T47D (cell line): Measurements from ENCODE around the gene NT5C3A.
"Not testable (repeated sequence)": the region's sequence is repeated elsewhere in the genome, so short reads cannot be mapped to it uniquely, and the experiment has no call there.

Experiments
- DNase-seq, 2 experiments: peaks; one replicate each; pipeline versions ENCODE4 v3.0.0 to v3.0.0-alpha.2; 2011 to 2012; ENCODE audit warnings: low read depth in 1 of 2, low spot score in 1 of 2
- JUND ChIP-seq: IDR thresholded peaks from 2 replicates; pipeline ENCODE4 v1.6.1; 2012; ENCODE audit warnings: low read depth
- in situ Hi-C: cut with HindIII; loops from 2 replicates; pipeline ENCODE4 v1.10.0; 2016; ENCODE audit warnings: low sequenced_read_pairs, low pct_unique_long_range_greater_than_20kb

Gene NT5C3A

GRCh38 chr7:33062023-33062781 lies at the start of gene NT5C3A:
Gene NT5C3A, minus strand, starts transcription at chr7:33062776. Its CDS starts 71 bp downstream, at chr7:33062705.
- in situ Hi-C loops: no loop called here
- DNase-seq: peak; percentile 51 to 58
- no peak for TF ChIP-seq JUND

GRCh38 chr7:33111614-33112013 lies 49.0 kb upstream of the NT5C3A start:
- no peak for TF ChIP-seq JUND
- in situ Hi-C loops: no loop called here
- DNase-seq: no peak

GRCh38 chr7:33109758-33110238 lies 47.2 kb upstream of the NT5C3A start:
- TF ChIP-seq JUND: no peak
- no peak for DNase-seq

DNA sequence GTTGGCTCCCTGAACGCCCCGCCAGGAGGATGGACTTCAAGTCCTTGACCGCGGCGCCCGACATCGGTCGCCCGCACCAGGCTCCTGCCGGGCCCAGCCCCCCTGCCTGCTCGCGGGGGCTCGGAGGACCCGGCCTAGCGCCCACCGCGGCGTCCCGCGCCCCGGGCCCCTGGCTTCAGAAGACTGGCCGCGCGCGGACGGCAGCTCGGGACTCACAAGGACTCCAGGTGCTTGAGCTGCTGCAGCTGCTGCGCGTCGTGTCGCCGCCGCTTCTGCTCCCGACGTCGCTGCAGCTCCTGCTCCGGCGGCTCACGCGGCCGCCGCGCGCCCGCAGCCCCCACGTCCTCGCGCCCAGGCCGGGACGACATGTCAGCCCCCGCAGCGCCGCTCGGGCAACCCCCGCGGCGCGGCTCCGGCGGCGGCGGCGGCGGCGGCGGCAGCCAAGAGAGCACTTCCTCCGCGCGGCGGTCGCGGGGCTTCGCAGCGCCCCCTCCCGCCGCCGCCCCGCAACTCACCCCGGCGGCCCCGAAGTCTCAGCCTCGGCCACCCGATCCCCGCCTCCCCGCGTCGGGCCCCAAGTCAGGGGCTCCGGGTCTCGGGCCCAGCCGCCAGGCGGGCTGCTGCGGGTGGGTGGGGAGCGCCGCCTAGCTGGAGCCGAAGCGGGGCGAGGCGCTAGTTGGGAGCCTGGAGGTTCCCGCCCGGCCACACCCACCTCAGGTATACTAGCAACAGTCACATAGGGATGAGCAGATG lies 46.6 kb upstream of the NT5C3A start, which contains the start of gene RP9:
TSS of gene RP9 (minus strand) at position 400 of the 753 bp plus-strand sequence. CDS start at position 368, 32 bp downstream.
- TF ChIP-seq JUND: no peak
- in situ Hi-C loops: no loop called here
- peak; percentile 66 to 80 for DNase-seq

More at GRCh38 chr7:33109758-33110238, 47.2 kb upstream of the NT5C3A start:
- in situ Hi-C loops: no loop called here

DNA sequence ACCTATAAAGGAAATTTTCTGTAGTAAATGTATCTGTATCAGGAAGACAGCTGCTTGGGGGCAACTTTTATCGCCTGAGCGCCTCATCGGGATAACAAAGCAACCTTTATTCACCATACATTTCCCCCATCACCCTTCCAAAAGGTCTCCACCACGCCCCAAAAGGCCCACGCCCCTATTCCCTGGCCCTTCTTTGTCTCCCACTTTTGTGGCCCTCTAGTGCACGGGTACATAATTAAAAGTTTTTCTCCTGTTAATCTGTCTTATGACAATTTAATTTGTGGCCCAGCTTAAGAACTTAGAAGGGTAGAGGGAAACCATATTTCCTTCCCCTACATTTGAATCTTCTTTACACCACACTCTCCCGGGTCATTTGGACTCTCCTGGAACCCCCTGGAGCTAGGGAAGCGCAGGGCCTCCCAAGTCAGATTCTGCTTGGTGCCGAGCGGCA lies 46.0 kb upstream of the NT5C3A start:
- in situ Hi-C loops: no loop called here
- TF ChIP-seq JUND: no peak
- DNase-seq: no peak

DNA sequence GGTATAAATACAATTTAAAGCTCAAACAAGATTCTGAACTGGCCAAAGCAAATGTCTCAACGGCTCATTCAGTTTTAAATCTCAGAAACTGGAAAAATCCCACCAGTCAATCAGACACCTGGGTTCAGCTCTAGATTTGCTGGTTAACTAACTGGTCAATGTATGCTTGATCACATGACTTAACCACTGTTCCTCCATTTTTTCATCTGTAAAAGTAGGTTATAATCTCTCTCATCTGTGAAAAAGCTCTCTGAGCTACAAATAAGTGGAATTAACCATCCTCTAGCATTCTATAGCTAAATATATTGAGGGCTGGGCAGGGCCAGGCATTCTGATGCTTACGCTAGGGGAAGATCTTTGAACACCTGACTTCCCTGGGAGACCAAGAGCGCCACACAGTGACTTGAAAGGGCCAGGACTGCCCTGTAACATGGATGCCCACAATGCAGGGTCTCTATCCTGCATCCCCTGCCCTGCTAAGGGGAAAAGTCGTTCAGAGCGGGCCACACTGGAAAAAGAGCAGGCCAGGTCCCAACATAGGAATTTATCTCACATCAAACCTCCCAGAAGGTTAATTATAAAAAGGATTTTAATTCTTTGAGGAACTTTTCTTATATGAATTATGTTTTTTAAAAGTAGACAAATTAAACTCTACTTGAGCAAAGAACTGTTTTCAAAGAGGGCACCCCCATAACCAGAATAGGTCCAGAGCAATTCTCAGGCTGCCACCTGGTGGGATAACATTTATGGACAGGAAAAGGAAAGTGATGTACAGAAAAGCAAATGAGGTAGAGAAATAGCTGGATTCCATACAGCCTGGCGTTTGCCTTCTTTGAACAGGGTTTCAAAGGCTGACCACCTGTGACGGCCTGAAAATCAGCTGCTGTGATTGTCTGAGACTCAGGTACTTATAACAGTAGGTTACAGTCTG lies 44.8 kb upstream of the NT5C3A start:
- in situ Hi-C loops: no loop called here
- DNase-seq: peak in 1 of 2 experiments; percentile 72
- TF ChIP-seq JUND: no peak

GRCh38 chr7:33101906-33102305 lies 39.3 kb upstream of the NT5C3A start:
- in situ Hi-C loops: no loop called here
- DNase-seq: no peak
- no peak for TF ChIP-seq JUND

DNA sequence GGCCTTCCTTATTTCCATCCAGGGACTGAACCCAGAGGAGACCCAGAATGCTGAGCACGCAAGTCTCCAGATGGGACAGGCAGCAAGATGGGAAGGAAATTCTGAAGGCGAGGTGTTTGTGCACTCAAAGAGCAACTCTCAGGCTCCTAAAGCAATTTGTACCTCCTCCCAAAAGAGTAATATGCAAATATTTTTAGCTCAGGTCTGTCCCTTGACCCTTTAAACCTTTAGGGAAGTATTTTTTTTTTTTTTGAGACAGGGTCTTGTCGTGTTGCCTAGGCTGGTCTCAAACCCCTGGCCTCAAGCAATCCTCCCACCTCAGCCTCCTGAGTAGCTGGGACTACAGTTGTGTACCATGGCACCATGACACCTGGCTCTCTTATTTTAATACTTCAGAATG lies 38.2 kb upstream of the NT5C3A start:
- in situ Hi-C loops: no loop called here
- DNase-seq: no peak
- no peak for TF ChIP-seq JUND

DNA sequence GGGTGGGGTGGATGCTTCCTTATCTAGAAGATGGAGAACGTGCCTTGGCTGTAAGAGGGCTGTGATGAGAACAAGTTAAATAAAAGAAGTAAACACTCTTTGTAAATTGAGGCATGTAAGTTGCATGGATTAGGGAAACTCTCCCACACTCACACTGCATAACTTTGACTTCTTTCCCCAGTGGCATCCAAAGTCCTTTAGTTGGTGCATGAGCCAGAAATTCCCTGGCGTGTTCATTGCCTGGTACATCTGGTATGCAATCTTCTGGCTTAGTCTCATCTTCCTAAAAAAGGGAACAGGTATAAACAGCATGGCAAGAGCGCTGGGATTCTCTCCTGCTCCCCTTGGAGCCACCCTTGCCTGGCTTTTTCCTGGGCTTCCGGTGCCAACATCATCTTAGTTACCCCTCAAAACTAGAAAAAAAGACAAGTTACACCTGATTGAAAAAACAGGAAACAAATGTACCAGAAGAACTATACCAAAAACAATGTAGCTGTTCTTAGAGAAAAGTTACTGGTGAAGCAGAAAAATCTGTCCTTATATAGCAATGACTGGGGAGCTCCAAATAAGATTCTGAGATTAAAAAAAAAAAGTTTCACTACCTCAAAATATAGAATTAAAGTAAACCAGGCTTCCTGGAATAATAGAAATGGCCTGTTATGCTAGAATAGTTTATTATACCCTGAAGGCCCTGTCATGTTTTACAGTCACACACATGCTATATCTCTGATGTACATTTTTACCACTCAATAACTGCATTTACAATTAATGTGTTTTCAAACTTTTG lies 36.8 kb upstream of the NT5C3A start:
- no peak for TF ChIP-seq JUND
- DNase-seq: no peak
- in situ Hi-C loops: no loop called here

- DNase-seq, in situ Hi-C loops: not testable (repeated sequence)
These were observed 32.2 kb upstream of the NT5C3A start for GRCh38 chr7:33094745-33095275.

DNA sequence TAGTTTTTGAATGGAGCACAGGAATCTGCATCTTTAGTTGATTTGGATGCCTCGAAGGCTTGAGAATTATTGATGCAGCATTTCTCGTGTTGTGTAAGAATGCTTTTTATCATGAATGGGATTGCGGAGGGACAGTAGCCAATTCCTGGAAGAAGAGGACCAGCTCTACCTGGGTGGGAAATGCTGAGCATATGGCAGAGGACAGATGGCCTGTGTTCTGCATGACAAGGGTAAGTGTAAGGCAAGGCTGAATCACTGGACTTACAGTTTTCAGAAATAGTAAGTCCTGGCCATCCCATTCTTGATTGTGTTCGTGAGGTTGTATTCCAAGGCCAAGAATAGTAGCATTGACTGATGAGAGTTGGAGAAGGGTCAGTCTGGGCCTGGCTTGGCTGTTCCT lies 30.7 kb upstream of the NT5C3A start:
- no peak for TF ChIP-seq JUND
- no peak for DNase-seq
- in situ Hi-C loops: no loop called here
